Brain microvascular endothelial cell (primary cell): ENCODE data around the gene ARHGAP45.

ENCODE experiments used
- DNase-seq: peaks from one replicate; pipeline ENCODE4 v3.0.0-alpha.2; 2020
- H3K27ac ChIP-seq: fragments of 250-450 bp; sonication (Bioruptor Pico); 2 replicates; pipeline ENCODE4 v1.5.1; 2020; ENCODE audit warnings: mild to moderate bottlenecking, moderate library complexity
- H3K27me3 ChIP-seq: fragments of 250-450 bp; sonication (Bioruptor Pico); replicated peaks from 2 replicates; pipeline ENCODE4 v1.5.1; 2020; ENCODE audit warnings: mild to moderate bottlenecking
- H3K36me3 ChIP-seq: fragments of 250-450 bp; sonication (Bioruptor Pico); replicated peaks from 2 replicates; pipeline ENCODE4 v1.5.1; 2020; ENCODE audit warnings: mild to moderate bottlenecking
- H3K4me3 ChIP-seq: 2 replicates; pipeline ENCODE4 v1.5.1; 2011; ENCODE audit warnings: low read depth, mild to moderate bottlenecking, control low read depth, low read length, moderate library complexity
- CTCF ChIP-seq: IDR thresholded peaks from 2 replicates; pipeline ENCODE4 v1.5.1; 2011; ENCODE audit warnings: low read depth, mild to moderate bottlenecking, moderate library complexity, low read length, control low read depth, inconsistent platforms; ENCODE audit errors: missing control alignments
- in situ Hi-C: cut with HindIII; loops from 2 replicates; pipeline ENCODE4 v1.10.0; 2017; ENCODE audit warnings: low sequenced_read_pairs, low pct_ligation_motif_present

The ARHGAP45 gene

DNA sequence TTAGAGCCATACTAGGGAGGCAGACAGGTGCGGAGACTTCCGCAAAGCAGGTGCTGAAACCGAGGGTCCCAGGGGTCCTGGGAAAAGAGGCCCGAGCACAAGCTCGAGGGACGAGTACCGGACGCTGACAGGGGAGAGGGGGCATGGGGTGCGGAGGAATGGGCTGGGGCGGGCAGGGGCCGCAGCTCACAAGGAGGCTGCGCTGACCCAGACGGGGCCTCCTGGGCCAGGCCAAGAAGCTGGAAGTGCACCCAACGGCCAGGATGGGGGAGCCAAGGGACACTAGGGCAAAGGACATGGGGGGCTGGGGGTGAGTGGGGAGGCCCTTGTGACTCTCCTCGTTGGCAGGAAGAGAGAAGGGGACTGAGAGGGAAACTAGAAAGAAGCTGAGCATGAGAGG lies 26.4 kb downstream of the ARHGAP45 start:
- no peak overlapping the region for H3K27ac ChIP-seq
- no peak for TF ChIP-seq CTCF
- no peak overlapping the region for H3K4me3 ChIP-seq
- in situ Hi-C loops, result no loop called here
- peaks cover 37% of the 10 kb centered on the region for H3K36me3 ChIP-seq
- H3K27me3 ChIP-seq, result no peaks in the 10 kb centered on the region
- DNase-seq, result no peak

DNA sequence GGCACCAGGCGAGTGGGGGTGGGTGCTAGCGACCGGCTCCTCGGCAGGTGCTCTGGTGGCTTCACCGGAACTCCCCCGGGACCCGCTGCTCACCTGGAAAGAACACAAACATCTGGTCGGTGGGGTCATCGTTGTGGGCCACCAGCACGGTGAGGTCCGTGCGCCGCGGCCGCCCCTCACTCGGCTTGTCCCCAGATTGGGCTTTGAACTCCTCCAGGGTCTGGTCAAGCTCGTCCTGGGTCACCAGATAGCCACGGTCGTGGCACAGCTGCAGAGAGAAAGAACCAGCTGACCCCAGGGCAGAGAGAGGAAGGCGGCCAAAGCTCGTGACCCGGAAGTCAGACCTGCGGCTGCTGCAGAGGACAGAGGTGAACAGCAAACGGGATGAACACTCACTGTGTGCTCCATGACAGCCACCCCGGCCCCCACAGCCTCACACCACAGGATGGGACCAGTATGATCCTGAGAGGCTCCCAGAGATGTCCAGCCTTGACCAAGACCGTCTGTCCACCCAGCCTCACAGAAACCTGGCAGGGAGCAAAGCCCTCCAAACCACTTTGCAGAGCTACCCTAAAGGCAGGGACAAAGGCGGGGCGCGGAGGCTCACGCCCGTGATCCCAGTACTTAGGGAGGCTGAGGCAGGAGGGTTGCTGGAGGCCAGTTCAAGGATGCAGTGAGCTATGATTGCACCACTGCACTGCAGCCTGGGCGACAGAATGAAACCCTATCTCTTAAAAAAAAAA lies 27.0 kb downstream of the ARHGAP45 start:
- H3K27ac ChIP-seq, result no peak overlapping the region
- peak overlapping the region; percentile 87 for H3K4me3 ChIP-seq
- H3K27me3 ChIP-seq, result no peaks in the 10 kb centered on the region
- no peak for TF ChIP-seq CTCF
- in situ Hi-C loops, result no loop called here
- H3K36me3 ChIP-seq, result peaks cover 30% of the 10 kb centered on the region
- DNase-seq, result no peak

GRCh38 chr19:1094655-1094977 lies 27.6 kb downstream of the ARHGAP45 start:
- no peak for DNase-seq
- Histone ChIP-seq H3K27ac (peak overlapping the region; percentile 43), H3K27me3 (no peaks in the 10 kb centered on the region), H3K4me3 (peak overlapping the region; percentile 87), H3K36me3 (peaks cover 25% of the 10 kb centered on the region)
- in situ Hi-C loops, result no loop called here
- TF ChIP-seq CTCF, result no peak

GRCh38 chr19:1094978-1095701 lies 28.2 kb downstream of the ARHGAP45 start, which contains the start of gene POLR2E:
POLR2E (minus strand) TSS chr19:1095375; CDS start chr19:1095315, 60 bp downstream.
- H3K27ac ChIP-seq, result peak within 1 kb of the TSS; percentile 43
- peak; percentile 96 for DNase-seq
- TF ChIP-seq CTCF, result no peak
- peak within 1 kb of the TSS; percentile 87 for H3K4me3 ChIP-seq
- in situ Hi-C loops, result no loop called here
- H3K36me3 ChIP-seq, result peaks cover 24% of the 10 kb centered on the region
- no peaks in the 10 kb centered on the region for H3K27me3 ChIP-seq

DNA sequence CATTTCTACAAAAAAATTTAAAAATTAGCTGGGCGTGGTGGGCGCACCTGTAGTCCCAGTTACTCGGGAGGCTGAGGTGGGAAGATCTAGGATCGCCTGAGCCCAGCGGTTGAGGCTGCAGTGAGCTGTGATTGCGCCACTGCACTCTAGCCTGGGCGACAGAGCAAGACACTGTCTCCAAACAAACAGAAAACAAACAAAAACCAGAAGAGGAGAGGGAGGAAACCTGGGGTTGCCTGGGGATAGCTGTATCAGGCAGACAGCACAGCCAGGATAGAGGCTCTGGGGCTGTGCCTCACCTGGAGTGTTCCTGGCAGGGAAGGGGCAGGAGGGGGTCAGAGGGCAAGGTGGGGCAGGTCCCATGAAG lies 30.8 kb downstream of the ARHGAP45 start:
- Histone ChIP-seq H3K36me3 (peaks cover 8% of the 10 kb centered on the region), H3K27ac (no peak overlapping the region), H3K27me3 (no peaks in the 10 kb centered on the region), H3K4me3 (no peak overlapping the region)
- no peak for TF ChIP-seq CTCF
- DNase-seq, result no peak
- in situ Hi-C loops, result no loop called here
